ENCODE results near the gene RIN2. TPM values are rescaled to one million over a fixed set of nuclear protein-coding genes. Genes with fewer than 3 reads are reported as not detected.

RIN2 gene
- total RNA-seq, 1 experiment from 2014 or later, result 1.0 TPM

GRCh38 chr20:19775353-19776253, 17.5 kb downstream of the RIN2 start:
- Mint-ChIP-seq H3K36me3 (ENCODE audit: insufficient read depth in 1 of 3, low read depth in 3 of 3) (no peaks in the 10 kb centered on the region; a peak in 1 of 7 replicates), H3K9me3 (no peaks in the 10 kb centered on the region), H3K4me1 (peaks cover 20 to 25% of the 10 kb centered on the region in 2 experiments), H3K27me3 (ENCODE audit: low read depth) (no peaks in the 10 kb centered on the region), H3K27ac (no peak overlapping the region), H3K4me3 (no peak overlapping the region)
- Histone ChIP-seq H3K27me3 (ENCODE audit: insufficient read depth, low read length) (no peaks in the 10 kb centered on the region), H3K4ac (ENCODE audit: low read depth, low read length) (no peak overlapping the region), H3K9me3 (ENCODE audit: control insufficient read depth, low read depth, low read length) (no peaks in the 10 kb centered on the region), H3K27ac (ENCODE audit: insufficient read length, low read depth, low read length) (no peak overlapping the region), H2AK5ac (ENCODE audit: insufficient read length, low read length) (no peak overlapping the region), H3K23ac (ENCODE audit: insufficient read length, low read depth, low read length) (no peak overlapping the region), H3K14ac (ENCODE audit: insufficient read depth, low read length) (no peak overlapping the region), H2BK5ac (ENCODE audit: insufficient read length, low read length) (no peak overlapping the region), H3K56ac (ENCODE audit: insufficient read length, low read depth, low read length) (no peak overlapping the region), H3K9ac (ENCODE audit: extremely low read depth, insufficient read length, low read length) (no peak overlapping the region), H2BK15ac (ENCODE audit: low read depth, low read length) (no peak overlapping the region), H4K20me1 (ENCODE audit: control insufficient read depth, insufficient read depth, insufficient read length) (no peaks in the 10 kb centered on the region), H4K8ac (replicated peaks; ENCODE audit: insufficient read length, low read depth, low read length) (no peak overlapping the region), H2BK120ac (ENCODE audit: low read depth, low read length, poor library complexity, severe bottlenecking) (no peak overlapping the region), H3K4me2 (ENCODE audit: insufficient read depth, insufficient read length, low read length) (no peak overlapping the region), H3K79me2 (ENCODE audit: insufficient read depth, low read length) (no peaks in the 10 kb centered on the region), H4K91ac (ENCODE audit: insufficient read length, low read depth, low read length) (no peak overlapping the region), H3K4me1 (ENCODE audit: insufficient read depth, low read length) (peaks cover 4% of the 10 kb centered on the region; the same call in 1 of the 2 replicates), H3K79me1 (ENCODE audit: insufficient read depth, low read depth, low read length, poor library complexity, severe bottlenecking) (no peaks in the 10 kb centered on the region), H4K5ac (ENCODE audit: insufficient read length, low read depth, low read length) (no peak overlapping the region), H3K18ac (ENCODE audit: insufficient read length, low read depth, low read length) (no peak overlapping the region), H2BK12ac (ENCODE audit: insufficient read length, low read depth, low read length) (no peak overlapping the region), H3T11ph (ENCODE audit: low read length) (no peak overlapping the region), H2BK20ac (ENCODE audit: low read depth, low read length, poor library complexity, severe bottlenecking) (no peak overlapping the region), H3K23me2 (ENCODE audit: insufficient read length, low read depth, low read length, poor library complexity, severe bottlenecking) (no peaks in the 10 kb centered on the region), H2AFZ (ENCODE audit: low read length) (no peak overlapping the region)
- no CpG with 5 or more reads among the region's 7 CpGs for WGBS (ENCODE audit: extremely low coverage, insufficient read length, low lambda C conversion rate)
- TF ChIP-seq CTCF (conservative IDR thresholded peaks at IDR 0.05), result no peak
- DNase-seq, result no peak

All from H9 (cell line).